DOHH2 (cell line): ENCODE data around the gene TRAF2.

Experiments
- H3F3A ChIP-seq: fragments of 200-600 bp; sonication (generic), shearing (Covaris generic); 2 replicates; pipeline ENCODE4 v1.6.0; 2016; ENCODE audit warnings: antibody characterized with exemption, mild to moderate bottlenecking; ENCODE audit not compliant: control insufficient read depth, insufficient read depth
- H3K27ac ChIP-seq: fragments of 200-600 bp; sonication (generic); 2 replicates; pipeline ENCODE4 v1.5.1; 2014; ENCODE audit warnings: low read depth, mild to moderate bottlenecking, low read length, moderate library complexity
- H3K27me3 ChIP-seq: fragments of 200-600 bp; sonication (generic); 2 replicates; pipeline ENCODE4 v1.6.1; 2014; ENCODE audit warnings: mild to moderate bottlenecking, low read length, mixed read lengths; ENCODE audit not compliant: control insufficient read depth
- H3K36me3 ChIP-seq: fragments of 200-600 bp; sonication (generic); 2 replicates; pipeline ENCODE4 v1.6.1; 2014; ENCODE audit warnings: mild to moderate bottlenecking, low read length, moderate library complexity, mixed read lengths; ENCODE audit not compliant: control insufficient read depth
- H3K4me1 ChIP-seq: fragments of 200-600 bp; sonication (generic); 2 replicates; pipeline ENCODE4 v1.6.1; 2014; ENCODE audit warnings: mild to moderate bottlenecking, low read length, mixed read lengths; ENCODE audit not compliant: control insufficient read depth
- H3K4me2 ChIP-seq: fragments of 200-600 bp; sonication (generic); 2 replicates; pipeline ENCODE4 v1.6.0; 2014; ENCODE audit warnings: mild to moderate bottlenecking, low read length, moderate library complexity
- H3K4me3 ChIP-seq: fragments of 200-600 bp; sonication (generic); 2 replicates; pipeline ENCODE4 v1.5.1; 2014; ENCODE audit warnings: mild to moderate bottlenecking, low read length, mixed read lengths
- H3K79me2 ChIP-seq: fragments of 200-600 bp; sonication (generic); 2 replicates; pipeline ENCODE4 v1.6.1; 2014; ENCODE audit warnings: mild to moderate bottlenecking, low read length, mixed read lengths; ENCODE audit not compliant: control insufficient read depth
- H3K9me2 ChIP-seq: fragments of 200-600 bp; sonication (generic); replicated peaks from 2 replicates; pipeline ENCODE4 v1.6.1; 2014; ENCODE audit warnings: mild to moderate bottlenecking, low read length, mixed read lengths; ENCODE audit not compliant: control insufficient read depth
- H3K9me3 ChIP-seq: fragments of 200-600 bp; sonication (generic); 2 replicates; pipeline ENCODE4 v1.6.1; 2014; ENCODE audit warnings: antibody characterized with exemption, low read length, mixed read lengths; ENCODE audit not compliant: control insufficient read depth, insufficient read depth
- H4K20me1 ChIP-seq: fragments of 200-600 bp; sonication (generic); 2 replicates; pipeline ENCODE4 v1.6.0; 2014; ENCODE audit warnings: low read depth, mild to moderate bottlenecking, antibody characterized with exemption, low read length, moderate library complexity; ENCODE audit not compliant: control insufficient read depth, insufficient read depth
- CTCF ChIP-seq: fragments of 200-600 bp; sonication (generic); IDR thresholded peaks from one replicate; pipeline ENCODE4 v1.5.1; 2014; ENCODE audit warnings: antibody characterized with exemption, mild to moderate bottlenecking, low read depth, low read length; ENCODE audit not compliant: poor library complexity, severe bottlenecking
- EZH2phosphoT487 ChIP-seq: fragments of 200-600 bp; sonication (generic); IDR thresholded peaks from 2 replicates; pipeline ENCODE4 v1.6.1; 2017; ENCODE audit warnings: borderline replicate concordance, mild to moderate bottlenecking, antibody characterized with exemption, low read length, moderate library complexity, mixed read lengths

Gene TRAF2

DNA sequence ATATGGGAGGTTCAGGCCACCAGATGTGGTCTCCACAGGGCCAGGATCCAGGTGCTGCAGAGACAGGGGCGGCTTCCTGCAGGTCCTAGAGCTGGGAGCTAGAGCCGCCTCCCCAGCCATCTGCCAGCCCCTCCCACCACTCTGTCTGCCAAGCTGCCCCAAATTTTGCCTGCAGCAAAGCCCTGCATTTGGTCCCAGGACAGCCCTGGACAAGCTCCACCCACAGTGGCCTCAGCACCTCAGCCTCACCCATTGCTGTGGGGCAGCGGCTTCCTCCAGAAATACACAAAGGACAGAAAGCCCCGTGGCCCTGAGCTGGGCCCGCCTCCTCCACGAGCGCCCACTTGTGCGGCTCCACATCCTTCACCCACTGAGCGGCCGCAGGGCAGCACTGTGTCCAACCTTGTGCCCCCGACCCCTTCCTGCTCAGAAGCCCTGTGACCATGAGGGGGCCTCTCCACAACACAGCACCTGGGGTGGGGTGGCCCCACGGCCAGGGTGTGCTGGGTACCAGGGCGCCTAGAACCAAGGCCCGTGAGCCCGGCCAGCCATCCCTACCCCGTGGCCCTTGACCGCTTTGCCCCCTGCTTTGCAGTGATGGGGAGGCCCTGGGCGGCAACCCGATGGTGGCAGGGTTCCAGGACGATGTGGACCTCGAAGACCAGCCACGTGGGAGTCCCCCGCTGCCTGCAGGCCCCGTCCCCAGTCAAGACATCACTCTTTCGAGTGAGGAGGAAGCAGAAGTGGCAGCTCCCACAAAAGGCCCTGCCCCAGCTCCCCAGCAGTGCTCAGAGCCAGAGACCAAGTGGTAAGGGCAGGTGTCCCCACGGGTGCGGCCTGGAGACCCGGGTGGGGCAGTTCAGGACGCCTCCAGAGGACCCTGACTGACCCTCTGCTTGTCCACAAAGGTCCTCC is 47.7 kb upstream of the TRAF2 start:
- H3K9me3 ChIP-seq, result no peaks in the 10 kb centered on the region
- H4K20me1 ChIP-seq, result peaks cover 5% of the 10 kb centered on the region; the same call in 1 of the 2 replicates
- H3F3A ChIP-seq, result no peaks in the 10 kb centered on the region; the same call in 1 of the 2 replicates
- no peaks in the 10 kb centered on the region for H3K9me2 ChIP-seq
- H3K79me2 ChIP-seq, result no peaks in the 10 kb centered on the region
- no peak overlapping the region for H3K27ac ChIP-seq
- no peak for TF ChIP-seq CTCF
- no peak for TF ChIP-seq EZH2phosphoT487
- no peaks in the 10 kb centered on the region for H3K27me3 ChIP-seq
- H3K4me2 ChIP-seq, result no peak overlapping the region
- H3K36me3 ChIP-seq, result peaks cover 24% of the 10 kb centered on the region
- no peak overlapping the region for H3K4me3 ChIP-seq
- peaks cover 20% of the 10 kb centered on the region for H3K4me1 ChIP-seq

GRCh38 chr9:136839229-136840139 is 46.8 kb upstream of the TRAF2 start:
- Histone ChIP-seq H3K9me3 (no peaks in the 10 kb centered on the region), H3F3A (no peaks in the 10 kb centered on the region; the same call in 1 of the 2 replicates), H3K4me1 (peaks cover 22% of the 10 kb centered on the region), H3K4me3 (no peak overlapping the region), H4K20me1 (peaks cover 5% of the 10 kb centered on the region; the same call in 1 of the 2 replicates), H3K79me2 (no peaks in the 10 kb centered on the region), H3K27me3 (no peaks in the 10 kb centered on the region), H3K36me3 (peaks cover 24% of the 10 kb centered on the region), H3K9me2 (no peaks in the 10 kb centered on the region), H3K27ac (no peak overlapping the region), H3K4me2 (no peak overlapping the region)
- TF ChIP-seq CTCF (no peak), EZH2phosphoT487 (no peak)

GRCh38 chr9:136840140-136840876 is 46.0 kb upstream of the TRAF2 start:
- Histone ChIP-seq H3K4me1 (peaks cover 22% of the 10 kb centered on the region), H3K4me2 (no peak overlapping the region), H3K27me3 (no peaks in the 10 kb centered on the region), H3K79me2 (no peaks in the 10 kb centered on the region), H3F3A (no peaks in the 10 kb centered on the region; the same call in 1 of the 2 replicates), H3K9me3 (no peaks in the 10 kb centered on the region), H3K9me2 (no peaks in the 10 kb centered on the region), H3K36me3 (peaks cover 24% of the 10 kb centered on the region), H4K20me1 (peaks cover 5% of the 10 kb centered on the region; the same call in 1 of the 2 replicates), H3K27ac (no peak overlapping the region), H3K4me3 (no peak overlapping the region)
- TF ChIP-seq CTCF (no peak), EZH2phosphoT487 (no peak)
